SIG-M5 treated with dmso at 0.1 percent for 504 hours (cell line): ENCODE data around the gene CYTH1.
A peak's percentile ranks its signal among the peaks of the same experiment; 100 is the strongest.

ENCODE experiments used
- DNase-seq: peaks from one replicate; lab custom pipeline; 2025; ENCODE audit not compliant: unreplicated experiment; lab: John Stamatoyannopoulos, UW

CYTH1 gene

GRCh38 chr17:78654325-78654724 is 127.7 kb downstream of the CYTH1 start:
- DNase-seq, result no peak

GRCh38 chr17:78653382-78653781 is 128.7 kb downstream of the CYTH1 start:
- no peak for DNase-seq

- DNase-seq, result no peak
Observed at GRCh38 chr17:78652913-78653312, 129.2 kb downstream of the CYTH1 start.

GRCh38 chr17:78652024-78652423 is 130.0 kb downstream of the CYTH1 start:
- no peak for DNase-seq

GRCh38 chr17:78651554-78651953 is 130.5 kb downstream of the CYTH1 start:
- DNase-seq, result no peak

GRCh38 chr17:78650093-78650715 is 131.9 kb downstream of the CYTH1 start:
- DNase-seq, result no peak

GRCh38 chr17:78648293-78648692 is 133.8 kb downstream of the CYTH1 start:
- no peak for DNase-seq

- DNase-seq, result no peak
Observed at GRCh38 chr17:78647032-78647431, 135.0 kb downstream of the CYTH1 start.

GRCh38 chr17:78645421-78646295 is 136.4 kb downstream of the CYTH1 start:
- DNase-seq, result peak; percentile 90

GRCh38 chr17:78644931-78645351 is 137.1 kb downstream of the CYTH1 start:
- DNase-seq, result no peak

GRCh38 chr17:78644224-78644623 is 137.8 kb downstream of the CYTH1 start:
- DNase-seq, result no peak

GRCh38 chr17:78643326-78643725 is 138.7 kb downstream of the CYTH1 start:
- DNase-seq, result no peak

- DNase-seq, result no peak
Observed at GRCh38 chr17:78642707-78643106, 139.4 kb downstream of the CYTH1 start.

- no peak for DNase-seq
Observed at GRCh38 chr17:78641666-78642065, 140.4 kb downstream of the CYTH1 start.

- no peak for DNase-seq
Observed at GRCh38 chr17:78641243-78641642, 140.8 kb downstream of the CYTH1 start.

- no peak for DNase-seq
Observed at GRCh38 chr17:78640700-78641099, 141.4 kb downstream of the CYTH1 start.

GRCh38 chr17:78637643-78638420 is 144.2 kb downstream of the CYTH1 start:
- no peak for DNase-seq

- no peak for DNase-seq
Observed at GRCh38 chr17:78637146-78637545, 144.9 kb downstream of the CYTH1 start.

- DNase-seq, result no peak
Observed at GRCh38 chr17:78634154-78634553, 147.9 kb downstream of the CYTH1 start.

- no peak for DNase-seq
Observed at GRCh38 chr17:78629436-78629995, 152.6 kb downstream of the CYTH1 start.
